Activated CD8-positive, alpha-beta memory T cell treated with anti-CD3 and anti-CD28 coated beads, Interleukin-2, amount 50 U/mL, for 1 hour (primary cell): ENCODE data around the gene ADRB1.

Experiments
- DNase-seq: peaks from one replicate; pipeline ENCODE4 v3.0.0-alpha.2; 2020; ENCODE audit errors: extremely low read depth

Gene ADRB1

DNA sequence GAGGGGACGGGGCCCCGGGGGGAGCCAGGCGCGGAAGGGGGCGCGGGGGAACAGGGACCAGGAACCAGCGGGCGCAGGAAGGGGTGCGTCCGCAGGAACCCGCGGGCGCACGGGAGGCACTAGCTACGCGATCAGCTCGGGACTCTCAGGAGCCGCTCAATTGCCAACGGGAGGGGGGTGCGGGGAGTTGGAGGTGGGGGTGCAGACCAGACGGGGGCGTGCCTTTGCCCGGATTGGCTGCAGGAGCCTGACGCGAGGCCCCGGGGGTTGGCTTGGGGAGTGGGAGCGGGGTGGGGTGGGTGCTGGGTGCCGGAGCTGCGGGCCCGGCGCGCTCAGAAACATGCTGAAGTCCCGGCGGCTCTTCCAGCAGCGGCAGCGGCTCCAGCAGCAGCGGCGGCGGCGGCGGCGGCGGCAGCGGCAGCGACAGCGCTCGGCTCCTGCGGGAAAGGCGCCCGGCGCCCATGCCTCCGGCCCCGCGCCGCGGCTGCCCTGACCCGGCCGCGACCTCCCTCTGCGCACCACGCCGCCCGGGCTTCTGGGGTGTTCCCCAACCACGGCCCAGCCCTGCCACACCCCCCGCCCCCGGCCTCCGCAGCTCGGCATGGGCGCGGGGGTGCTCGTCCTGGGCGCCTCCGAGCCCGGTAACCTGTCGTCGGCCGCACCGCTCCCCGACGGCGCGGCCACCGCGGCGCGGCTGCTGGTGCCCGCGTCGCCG is at the start of gene ADRB1:
ADRB1 (plus strand) TSS at position 335 of the 715 bp plus-strand sequence; CDS start at position 602, 267 bp downstream.
- DNase-seq: peak; percentile 12

GRCh38 chr10:113995201-113995600 is 48.5 kb upstream of the ADRB1 start:
- DNase-seq: no peak

GRCh38 chr10:113997428-113997827 is 46.2 kb upstream of the ADRB1 start:
- DNase-seq: no peak

DNA sequence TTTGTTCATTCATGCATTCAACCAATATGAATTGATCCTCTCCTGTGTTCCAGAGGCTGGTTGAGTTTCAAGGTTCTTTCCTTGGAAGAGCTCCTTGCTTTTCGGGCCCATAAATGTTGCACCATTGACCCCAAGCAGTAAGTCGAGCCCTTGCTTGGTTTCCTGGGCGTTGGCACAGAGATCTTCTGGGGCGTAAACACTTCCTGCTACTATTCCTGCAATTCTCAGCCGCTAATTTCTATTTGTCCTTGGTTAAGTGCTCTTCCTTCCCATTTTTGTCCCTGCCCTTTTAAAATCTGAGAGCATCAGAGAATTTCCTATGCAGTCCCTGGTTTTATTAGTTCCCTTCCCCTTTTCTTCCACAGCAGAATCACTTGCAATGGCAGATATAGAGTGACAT is 44.1 kb upstream of the ADRB1 start:
- DNase-seq: no peak

GRCh38 chr10:114000457-114001010 is 43.1 kb upstream of the ADRB1 start:
- DNase-seq: no peak

DNA sequence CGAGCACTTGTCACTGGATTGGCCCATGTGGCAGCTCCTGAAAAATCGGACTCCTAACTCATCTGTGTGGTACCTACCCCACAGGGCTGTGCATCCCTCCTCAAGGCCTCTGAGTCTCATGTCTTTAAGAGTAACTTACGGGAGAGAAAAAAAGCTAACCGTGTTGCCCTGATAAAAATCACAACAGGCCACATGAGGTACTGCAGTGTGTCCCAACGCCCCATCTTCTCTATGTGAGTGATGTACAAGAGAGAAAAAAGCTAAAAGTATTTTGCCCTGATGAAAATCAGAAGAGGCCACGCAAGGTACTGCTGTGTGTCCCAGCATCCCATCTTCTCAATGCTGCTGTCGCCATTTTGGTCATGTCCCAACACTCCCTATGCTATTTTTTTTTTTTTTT is 41.2 kb upstream of the ADRB1 start:
- no peak for DNase-seq

- DNase-seq: no peak
These were observed 40.3 kb upstream of the ADRB1 start for GRCh38 chr10:114003161-114003941.

DNA sequence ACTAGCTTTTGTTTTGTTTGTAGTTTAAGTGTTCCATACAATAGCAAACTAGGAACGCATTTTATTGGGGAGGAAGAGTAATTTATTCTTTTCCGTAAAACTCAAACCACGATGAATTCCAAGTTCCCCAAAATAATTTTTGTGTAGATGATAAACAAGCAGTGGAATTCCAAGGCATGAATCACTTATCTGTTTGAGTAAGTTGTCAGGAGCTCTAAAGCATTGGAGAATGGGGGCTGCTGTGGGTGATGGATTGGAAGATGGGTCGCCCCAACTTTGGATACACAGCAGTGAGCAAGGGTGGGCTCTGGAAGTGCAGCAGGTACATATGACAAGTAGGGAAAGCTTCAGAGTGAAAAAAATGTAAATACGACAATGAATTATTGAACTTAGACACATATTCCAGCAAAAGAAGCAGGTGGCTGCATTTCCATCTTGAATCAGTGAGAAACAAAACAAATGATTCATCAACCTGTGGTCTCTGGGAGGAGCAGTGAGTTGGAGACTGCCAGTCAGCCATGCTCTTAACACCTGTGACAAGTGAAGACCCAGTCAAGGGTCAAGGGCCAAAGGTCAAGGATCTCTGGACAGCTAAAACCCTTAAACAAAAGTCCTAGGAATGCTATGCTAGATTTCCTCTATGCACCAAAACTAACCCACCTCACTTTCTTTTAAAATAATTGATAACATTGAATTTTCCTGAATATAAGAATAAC is 34.2 kb upstream of the ADRB1 start:
- no peak for DNase-seq

DNA sequence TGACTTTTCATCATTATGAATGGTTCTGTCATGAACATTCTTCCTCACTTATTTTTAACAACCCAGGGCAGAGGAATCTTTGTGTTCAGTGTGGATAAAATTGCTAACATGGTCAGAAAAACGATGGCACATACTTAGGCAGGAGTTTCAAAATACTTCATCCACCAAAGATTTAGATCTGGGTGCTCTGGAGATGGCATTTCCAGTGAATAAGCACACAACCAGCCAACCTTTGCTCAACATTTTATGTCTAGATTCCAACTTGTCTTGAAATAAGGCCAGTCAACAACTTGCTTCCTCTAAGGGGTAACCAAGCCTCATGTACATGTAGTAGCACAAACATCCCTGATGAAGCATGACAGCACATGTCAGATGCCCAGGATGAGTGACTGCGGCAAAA is 33.4 kb upstream of the ADRB1 start:
- no peak for DNase-seq

- DNase-seq: no peak
These were observed 31.0 kb upstream of the ADRB1 start for GRCh38 chr10:114012650-114013049.

DNA sequence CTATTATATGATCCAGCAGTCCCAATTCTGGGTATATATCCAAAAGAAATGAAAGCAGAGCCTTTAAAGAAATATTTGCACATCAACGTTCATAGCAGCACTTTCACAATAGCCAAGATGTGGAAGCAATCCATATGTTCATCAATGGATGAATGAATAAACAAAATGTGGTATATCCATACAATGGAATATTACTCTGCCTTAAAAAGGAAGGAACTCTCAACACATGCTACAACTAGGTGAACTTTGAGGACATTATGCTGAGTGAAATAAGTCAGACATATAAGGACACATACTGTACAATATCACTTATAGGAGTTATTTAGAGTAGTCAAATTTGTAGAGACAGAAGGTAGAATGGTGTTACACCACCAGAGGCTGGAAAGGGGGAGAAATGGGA is 28.0 kb upstream of the ADRB1 start:
- no peak for DNase-seq

DNA sequence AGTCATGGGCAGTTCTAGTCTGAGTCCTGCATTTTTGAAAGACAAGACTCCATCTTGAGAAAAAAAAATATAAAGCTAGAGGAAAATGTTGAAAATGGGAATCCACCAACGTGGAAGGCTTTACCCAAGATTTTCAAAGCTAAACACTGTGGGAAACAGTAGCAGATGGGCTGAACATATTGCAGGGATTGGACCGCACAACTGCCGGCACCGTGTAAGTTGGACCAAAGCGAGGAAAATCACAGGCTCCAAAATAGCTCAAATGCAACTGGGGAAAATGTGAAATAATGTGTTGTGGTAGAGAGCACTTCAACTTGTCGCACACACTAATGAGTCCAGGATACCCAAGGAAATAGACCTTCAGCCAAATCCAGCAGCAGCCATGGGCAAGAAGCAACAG is 26.4 kb upstream of the ADRB1 start:
- no peak for DNase-seq

DNA sequence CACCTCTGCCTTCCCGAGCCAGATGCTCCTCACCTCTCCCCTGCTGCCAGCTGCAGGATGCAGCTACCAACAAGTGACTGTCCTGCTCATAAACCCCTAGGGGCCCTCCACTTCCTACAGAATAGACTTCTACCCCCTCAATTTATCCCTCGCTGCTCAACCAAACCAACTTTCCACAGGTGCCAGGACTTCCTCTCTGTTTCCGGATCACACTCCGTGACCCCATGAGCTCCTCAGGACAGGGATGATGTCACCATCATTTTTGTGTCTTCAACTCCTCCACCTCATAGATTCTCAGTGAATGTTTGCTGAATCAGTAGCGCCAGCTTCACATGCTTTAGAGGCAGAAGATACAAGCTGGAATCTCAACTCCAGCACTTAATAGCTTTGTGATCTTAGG is 25.8 kb upstream of the ADRB1 start:
- DNase-seq: no peak

DNA sequence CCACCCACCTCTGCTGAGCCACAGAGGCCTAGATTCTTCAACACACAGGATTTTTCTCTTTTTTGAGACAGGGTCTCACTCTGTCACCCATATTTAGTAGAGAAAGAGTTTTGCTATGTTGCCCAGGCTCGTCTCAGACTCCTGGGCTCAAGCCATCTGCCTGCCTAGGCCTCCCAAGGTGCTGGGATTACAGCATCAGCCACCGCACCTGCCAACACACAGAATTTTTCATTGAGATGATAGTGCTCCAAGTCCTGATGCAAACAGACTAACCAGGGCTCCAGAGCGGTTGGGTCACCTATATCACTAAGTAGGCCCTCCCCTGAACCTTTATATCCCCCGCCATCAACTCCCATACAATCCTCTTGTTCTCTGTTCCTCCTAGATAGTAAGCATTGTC is 24.4 kb upstream of the ADRB1 start:
- DNase-seq: no peak

DNA sequence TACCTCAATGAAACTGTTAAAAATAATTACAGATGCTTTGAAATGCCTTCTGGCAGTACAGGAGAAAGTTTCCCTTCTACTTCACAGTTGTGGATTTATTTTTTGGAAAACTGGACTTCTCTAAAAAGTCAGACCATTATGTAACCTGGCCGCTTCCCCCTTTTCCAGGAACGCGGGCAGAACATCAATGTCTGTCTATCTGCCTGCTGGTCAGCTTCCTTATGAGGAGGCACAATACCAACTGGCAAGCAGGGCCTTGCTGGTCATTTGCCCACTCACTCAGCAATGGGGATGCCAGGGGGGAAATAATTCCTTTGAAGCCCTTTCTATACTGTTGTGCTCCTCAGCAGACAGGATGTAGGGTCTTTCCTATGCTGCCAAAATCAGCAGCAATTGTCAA is 22.5 kb upstream of the ADRB1 start:
- no peak for DNase-seq

GRCh38 chr10:114021717-114022680 is 21.7 kb upstream of the ADRB1 start:
- DNase-seq: no peak

DNA sequence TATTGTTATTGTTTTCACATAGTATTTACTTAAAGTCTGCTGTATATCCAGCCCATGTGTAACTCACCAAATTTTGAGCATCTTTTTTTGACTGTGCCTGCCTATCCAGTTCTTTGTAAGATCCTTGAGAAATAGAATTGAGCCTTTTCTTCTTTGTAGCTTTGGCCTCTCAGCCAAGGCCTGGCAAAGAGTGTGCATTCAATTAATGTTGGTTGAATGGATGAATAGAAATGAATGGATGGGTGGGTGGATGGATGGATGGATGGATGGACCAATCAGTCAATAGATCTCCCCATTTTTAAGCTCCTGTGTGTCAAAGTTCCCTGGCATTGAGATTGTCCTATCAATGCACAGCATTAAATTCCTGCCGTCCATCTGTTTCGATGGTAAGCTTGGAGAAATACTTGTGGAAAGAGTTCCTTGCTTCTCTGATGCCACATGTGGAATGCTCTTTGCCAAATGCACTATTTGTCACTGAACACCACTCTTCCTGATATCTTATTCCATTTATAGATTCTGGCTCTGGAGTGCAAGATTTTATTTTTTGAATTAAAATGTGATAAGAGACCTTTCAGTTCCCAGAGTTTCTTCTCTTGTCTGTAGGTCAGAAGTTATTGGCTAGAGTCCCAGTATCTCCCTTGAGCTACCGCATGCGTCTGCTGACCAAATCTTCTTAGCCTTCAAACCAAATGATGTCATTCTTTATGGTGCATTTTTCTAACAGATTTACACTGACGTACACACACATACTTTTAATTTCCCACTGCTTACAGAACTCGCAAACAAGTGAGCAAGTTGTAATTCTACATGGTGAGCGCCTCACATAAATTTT is 20.7 kb upstream of the ADRB1 start:
- DNase-seq: no peak

GRCh38 chr10:114024876-114025610 is 18.6 kb upstream of the ADRB1 start:
- no peak for DNase-seq

DNA sequence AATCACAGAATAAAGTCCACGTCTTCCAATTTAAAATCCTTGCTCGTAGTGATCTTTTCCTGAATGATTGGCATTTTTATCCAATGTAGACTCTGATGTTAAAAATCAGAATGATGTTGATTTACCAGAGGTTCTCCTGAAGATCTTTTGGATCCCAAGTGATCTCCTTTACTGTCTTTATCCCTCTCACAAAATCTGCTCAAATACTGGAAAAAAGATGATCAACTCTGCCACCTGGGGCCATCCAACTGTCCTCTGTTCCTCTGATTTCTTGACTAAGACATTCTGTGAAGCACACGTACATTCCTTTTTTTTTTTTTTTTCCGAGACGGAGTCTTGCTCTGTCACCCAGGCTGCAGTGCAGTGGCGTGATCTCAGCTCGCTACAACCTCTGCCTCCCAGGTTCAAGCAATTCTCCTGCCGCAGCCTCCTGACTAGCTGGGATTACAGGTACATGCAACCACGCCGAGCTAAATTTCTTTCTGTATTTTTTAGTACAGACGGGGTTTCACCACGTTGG is 18.0 kb upstream of the ADRB1 start:
- no peak for DNase-seq
